ENCODE data around the gene AGAP1.

DNA sequence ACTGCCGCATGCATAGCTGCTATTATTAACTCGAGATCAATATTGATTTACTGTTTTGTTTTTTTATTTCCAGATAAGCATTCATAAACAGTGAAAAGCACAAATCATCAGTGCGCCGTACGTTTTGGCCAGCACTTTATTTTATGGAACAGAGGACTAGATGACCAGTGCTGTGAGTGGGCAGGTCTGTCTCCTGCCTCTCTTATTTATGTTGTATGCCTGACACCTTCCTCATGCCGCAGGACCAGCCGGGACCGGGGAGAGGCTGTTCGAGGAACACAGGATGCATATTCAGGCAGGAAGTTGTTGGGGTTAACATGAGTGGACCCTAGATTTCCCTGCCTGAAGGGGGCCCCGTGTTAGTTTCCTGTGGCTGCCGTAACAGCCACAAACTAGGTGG, 72.6 kb downstream of the AGAP1 start:
- TF ChIP-seq, protein P1, sequence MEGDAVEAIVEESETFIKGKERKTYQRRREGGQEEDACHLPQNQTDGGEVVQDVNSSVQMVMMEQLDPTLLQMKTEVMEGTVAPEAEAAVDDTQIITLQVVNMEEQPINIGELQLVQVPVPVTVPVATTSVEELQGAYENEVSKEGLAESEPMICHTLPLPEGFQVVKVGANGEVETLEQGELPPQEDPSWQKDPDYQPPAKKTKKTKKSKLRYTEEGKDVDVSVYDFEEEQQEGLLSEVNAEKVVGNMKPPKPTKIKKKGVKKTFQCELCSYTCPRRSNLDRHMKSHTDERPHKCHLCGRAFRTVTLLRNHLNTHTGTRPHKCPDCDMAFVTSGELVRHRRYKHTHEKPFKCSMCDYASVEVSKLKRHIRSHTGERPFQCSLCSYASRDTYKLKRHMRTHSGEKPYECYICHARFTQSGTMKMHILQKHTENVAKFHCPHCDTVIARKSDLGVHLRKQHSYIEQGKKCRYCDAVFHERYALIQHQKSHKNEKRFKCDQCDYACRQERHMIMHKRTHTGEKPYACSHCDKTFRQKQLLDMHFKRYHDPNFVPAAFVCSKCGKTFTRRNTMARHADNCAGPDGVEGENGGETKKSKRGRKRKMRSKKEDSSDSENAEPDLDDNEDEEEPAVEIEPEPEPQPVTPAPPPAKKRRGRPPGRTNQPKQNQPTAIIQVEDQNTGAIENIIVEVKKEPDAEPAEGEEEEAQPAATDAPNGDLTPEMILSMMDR (IDR thresholded peaks at IDR 0.05; ENCODE audit: insufficient read depth, low read depth, low read length): no peak
- no peak for TF ChIP-seq EZH2 (IDR thresholded peaks at IDR 0.05; ENCODE audit: insufficient read depth, low read length)
